NCI-H748 treated with DMSO at 0.1 percent for 48 hours (cell line): ENCODE data around the gene TNP2.

Source experiments
- DNase-seq: peaks from one replicate; lab custom pipeline; 2025; lab: John Stamatoyannopoulos, UW

The TNP2 gene

DNA sequence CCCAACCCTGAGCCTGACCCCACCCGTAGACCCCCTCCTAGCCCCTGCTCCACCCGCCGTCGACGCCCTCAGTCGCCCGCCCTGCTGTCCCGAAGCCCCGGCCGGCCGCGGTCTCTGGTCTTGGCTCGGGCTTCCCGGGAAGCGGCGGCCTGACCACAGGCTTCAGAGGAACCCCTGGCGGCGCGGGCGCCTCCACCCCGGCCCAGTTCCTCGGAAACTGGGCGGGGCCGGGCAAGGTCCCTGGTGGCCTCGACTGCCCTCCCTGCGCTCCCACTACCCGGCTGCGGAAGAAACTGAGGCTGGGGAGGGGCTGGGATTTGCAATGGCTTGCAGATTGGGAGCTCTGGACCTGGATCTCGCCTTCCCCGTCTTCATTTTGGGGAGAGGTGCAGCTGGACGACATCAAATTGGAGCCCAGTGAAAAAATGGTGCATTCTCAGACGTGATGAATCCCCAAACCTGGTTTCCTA lies 12.4 kb downstream of the TNP2 start:
- no peak for DNase-seq

DNA sequence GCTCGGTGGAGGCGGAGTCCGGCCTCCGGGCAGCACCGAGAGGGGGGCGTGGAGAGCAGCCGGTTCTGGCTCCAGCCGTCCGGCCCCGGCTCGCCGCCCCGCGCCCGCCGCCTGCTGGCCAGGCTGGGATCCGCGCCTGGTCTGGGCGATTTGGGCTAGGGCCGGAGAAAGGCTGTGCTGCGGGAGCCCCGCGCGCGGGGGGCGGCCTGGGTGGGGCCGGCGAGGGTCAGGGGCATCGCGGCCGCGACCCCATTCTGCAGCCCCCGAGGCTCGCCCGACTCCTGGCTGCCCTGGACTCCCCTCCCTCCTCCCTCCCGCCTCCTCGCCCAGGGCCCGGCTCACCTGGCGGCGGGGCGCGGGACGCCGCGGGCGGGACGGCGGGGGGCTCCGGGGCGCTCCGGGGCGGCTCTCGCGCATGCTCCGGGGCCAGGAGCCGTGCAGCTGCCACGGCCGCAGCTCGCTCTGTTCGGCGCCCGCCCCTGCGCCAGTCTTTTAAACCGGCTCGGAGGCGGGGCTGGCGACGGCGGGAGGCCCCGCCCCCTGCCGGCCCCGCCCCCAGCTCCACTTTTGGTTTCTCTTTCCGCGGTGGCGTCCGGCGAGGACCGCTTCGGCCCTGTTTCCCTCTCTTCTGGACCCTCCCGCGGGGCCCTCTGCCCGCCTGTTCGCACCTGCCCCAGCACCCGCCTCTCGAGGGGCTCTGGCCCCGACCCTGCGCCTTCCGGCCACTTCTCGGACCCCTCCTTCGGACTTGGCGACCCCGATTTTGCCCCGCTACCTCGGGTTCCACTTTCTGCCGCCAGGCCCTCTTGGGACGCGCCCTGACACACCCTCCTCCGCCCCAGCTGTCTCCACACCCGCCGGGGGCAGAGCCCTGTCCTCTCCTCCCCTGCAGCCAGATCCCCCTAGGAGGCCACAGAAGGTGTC lies 13.1 kb downstream of the TNP2 start, which contains the start of gene SOCS1:
TSS of gene SOCS1 (minus strand) at position 468 of the 924 bp plus-strand sequence. CDS start 726 bp downstream, outside the sequence.
- peak; percentile 43 for DNase-seq

DNA sequence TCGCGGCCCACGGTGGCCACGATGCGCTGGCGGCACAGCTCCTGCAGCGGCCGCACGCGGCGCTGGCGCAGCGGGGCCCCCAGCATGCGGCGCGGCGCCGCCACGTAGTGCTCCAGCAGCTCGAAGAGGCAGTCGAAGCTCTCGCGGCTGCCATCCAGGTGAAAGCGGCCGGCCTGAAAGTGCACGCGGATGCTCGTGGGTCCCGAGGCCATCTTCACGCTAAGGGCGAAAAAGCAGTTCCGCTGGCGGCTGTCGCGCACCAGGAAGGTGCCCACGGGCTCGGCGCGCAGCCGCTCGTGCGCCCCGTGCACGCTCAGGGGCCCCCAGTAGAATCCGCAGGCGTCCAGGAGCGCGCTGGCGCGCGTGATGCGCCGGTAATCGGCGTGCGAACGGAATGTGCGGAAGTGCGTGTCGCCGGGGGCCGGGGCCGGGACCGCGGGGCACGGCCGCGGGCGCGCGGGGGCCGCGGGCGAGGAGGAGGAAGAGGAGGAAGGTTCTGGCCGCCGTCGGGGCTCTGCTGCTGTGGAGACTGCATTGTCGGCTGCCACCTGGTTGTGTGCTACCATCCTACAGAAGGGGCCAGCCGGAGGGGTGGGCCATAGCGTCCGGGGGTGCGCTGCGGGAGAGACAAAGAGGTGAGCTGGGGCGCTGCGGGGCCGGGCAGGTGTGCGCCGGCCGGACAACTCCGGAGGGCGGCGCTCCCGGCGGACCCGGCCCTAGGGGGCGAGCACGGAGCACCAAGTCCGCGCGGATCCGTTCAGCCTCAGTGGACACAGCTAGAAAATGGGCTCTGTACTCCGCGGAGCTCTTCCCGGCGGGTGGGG lies 14.0 kb downstream of the TNP2 start:
- peak; percentile 36 for DNase-seq

DNA sequence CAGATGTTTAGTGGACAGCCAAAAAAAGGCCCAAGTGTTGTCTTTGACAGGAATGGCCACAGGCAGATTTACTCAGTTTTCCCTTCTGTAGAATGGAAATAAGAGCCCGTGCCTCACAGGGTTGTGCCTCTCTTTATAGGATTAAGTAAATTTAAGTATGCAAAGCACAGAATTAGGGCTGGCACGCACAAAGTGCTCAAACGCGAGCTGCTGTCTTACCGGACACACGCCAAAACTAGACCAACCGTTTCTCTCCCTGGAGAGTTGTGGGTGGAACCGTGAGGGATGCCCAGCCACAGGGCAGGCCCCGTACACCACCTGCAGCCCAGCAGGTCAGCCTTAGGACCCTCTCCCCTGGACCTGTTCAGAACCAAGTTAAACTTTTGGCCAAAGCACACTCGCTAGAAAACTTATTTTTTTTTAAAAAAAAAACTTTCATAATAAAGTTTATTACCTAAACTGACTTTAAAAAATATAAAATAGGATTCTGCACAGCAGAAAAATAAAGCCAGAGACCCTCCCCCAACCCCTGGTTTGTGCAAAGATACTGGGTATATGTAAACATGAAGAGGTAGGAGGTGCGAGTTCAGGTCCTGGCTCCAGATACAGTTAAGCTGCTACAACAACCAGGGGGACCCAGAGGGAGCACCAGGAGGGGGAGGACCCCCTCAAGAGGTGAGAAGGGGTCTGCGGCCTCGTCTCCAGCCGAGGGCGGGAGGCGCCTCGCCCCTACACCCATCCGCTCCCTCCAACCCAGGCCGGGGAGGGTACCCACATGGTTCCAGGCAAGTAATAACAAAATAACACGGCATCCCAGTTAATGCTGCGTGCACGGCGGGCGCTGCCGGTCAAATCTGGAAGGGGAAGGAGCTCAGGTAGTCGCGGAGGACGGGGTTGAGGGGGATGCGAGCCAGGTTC lies 14.9 kb downstream of the TNP2 start:
- DNase-seq: no peak

DNA sequence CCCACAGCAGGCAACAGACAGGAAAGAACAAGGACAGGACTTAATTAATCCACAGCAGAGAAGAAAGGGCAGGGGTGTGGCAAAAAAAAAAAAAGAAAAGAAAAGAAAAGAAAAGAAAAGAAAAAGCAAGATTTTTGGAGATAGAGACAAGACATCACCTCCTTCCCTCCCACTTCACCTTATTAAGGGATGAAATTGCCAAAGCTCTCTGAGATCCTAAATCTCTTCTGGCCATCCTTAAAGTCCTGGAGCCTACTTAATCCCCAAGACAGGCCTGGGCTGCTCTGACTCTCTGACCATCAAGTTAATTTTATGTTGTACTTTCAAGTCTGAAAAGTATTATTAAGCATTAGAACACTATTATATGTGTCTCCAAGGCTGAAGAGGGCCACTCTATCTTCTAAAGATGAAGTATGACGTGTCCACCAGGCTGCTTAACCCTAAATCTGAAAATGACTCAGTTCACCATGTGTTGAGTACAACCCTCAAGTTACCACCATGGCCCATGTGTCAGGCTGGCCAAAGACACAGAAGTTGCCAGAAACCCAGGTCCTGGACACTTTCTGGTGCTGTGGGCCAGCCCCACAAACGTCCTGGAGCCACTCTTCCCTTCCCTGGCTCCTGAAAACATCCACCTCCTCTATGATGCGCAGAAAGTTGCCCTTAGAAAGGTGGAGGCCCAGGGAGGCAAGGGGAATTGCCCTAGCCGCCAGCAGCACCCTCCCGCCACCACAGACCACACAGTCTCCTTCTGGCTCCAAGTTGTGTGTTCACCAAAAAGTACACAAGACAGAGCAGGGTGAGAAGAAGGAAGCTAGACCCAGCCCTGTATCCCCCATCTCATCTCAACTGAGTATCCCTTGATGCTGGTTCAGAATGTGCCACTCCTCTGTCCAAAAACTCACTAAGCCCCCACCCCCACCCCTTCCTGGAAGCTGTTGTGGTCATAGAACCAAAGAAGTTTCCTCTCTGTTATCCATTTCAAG lies 15.8 kb downstream of the TNP2 start:
- DNase-seq: no peak

DNA sequence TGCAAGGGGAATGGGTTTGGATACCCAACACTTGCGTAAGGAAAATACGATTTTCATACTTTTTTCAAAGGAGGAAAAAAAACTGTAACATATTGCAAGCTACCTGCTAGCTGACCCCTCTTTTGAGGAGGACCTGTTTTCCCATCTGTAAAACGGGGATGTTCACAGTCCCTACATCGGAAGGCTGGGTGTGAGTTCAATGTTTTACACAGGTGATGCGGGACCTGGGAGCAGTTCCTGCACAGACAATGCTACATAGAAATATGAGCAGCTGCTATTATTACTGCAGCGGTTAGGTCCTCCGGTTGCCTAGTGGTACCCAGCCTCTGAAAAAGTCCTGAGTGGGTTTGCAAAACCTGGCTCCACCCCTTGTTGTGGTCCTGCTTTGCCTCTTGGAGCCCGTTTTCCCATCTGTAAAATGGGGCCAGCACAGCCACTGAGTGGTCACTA lies 16.6 kb downstream of the TNP2 start:
- DNase-seq: no peak

DNA sequence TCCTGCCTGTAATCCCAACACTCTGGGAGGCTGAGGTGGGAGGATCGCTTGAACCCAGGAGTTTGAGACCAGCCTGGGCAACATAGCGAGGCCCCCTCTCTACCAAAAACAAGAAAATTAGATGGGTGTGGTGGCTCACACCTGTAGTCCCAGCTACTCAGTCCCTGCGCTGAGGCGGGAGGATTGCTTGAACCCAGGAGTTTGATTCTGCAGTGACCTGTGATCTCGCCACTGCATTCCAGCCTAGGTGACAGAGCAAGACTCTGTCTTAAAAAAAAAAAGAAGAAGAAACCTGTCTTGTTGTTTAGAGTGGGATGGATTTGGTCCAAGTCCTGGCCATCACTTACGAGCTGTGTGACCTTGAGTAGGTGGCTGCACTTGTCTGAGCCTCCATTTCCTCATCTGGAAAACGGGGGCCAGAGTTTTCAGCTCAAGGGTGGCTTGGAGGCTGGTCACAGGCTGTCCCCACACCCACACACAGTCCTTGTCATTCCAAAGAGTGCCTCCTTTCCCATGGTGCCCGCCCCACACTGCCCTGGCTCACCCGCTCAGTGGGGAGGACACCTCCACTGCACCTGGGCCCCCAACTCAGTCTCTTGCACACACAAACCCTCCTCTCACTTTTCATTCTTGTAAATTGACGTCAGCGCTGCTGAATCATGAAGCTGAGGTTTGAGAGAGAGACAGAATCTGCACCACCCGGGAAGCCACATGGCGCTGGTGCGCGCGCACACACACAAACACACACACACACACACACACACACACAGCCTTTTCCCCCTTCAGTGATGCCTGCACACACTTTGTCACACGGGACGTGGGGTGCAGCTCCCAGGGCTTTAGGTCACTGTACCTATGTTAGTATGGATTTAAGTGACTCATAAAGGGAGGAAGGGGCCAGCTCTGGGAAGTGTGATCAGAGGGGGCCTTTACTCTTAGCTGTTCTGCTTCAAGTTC lies 17.3 kb downstream of the TNP2 start:
- no peak for DNase-seq

DNA sequence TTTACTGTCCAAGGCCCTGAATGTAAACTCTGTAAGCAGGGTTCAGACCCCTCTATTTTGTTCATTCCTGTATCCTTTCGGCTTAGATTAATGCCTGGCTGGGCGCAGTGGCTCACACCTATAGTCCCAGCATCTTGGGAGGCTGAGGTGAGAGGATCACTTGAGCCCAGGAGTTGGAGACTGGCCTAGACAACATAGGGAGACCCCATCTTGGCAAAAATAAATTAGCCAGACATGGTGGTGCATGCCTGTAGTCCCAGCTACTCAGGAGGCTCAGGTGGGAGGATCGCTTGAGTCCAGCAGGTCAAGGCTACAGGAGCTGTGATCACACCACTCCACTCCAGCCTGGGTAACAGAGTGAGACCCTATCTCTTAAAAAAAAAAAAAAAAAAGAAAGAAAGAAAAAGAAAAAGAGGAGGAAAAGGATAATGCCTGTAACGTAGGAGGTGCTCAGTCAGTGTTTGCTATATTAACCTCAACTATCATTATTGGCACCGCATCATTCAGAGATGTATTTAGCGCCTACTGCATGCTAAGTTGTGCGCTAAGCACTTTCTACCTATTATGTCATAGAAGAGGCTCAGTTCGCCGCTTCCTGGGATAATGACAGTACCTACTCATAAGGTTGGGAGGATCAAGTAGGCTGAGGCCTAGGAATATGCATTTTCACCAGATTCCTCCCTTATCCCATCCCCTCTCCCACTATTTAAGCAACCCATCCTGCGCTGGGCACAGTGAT lies 18.2 kb downstream of the TNP2 start:
- DNase-seq: no peak

DNA sequence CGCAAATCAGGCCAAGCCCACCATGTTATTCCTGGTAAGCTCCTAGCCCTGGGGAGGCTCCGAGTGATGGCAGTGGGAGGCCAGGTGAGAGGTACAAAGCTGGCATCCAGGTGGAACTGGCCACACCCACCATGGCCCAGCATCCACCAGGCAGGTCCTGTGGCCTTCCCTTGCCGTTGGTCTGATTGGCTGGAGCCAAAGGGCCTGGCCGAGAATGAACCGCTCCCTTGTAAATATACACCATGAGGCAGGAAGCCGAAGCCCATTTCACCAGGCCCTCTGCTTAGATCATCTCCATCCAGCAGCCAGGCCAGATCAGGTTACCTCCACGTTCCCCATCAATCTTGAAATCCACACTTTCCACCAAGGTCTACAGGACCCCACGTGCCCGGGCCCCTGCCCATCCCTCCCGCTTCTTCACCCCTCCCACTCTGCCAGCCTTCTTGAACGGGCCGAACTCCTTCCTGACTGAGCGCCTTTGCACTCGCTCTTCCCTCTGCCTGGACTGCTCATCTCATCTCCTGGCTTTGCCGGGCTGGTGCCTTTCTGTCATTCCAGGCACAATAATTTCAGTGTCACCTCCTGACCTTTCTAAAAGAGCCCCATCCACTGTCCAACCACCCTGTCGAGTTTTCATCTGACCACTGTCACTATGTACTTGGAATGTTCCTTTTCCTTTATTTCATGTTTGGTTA lies 18.9 kb downstream of the TNP2 start:
- DNase-seq: no peak

DNA sequence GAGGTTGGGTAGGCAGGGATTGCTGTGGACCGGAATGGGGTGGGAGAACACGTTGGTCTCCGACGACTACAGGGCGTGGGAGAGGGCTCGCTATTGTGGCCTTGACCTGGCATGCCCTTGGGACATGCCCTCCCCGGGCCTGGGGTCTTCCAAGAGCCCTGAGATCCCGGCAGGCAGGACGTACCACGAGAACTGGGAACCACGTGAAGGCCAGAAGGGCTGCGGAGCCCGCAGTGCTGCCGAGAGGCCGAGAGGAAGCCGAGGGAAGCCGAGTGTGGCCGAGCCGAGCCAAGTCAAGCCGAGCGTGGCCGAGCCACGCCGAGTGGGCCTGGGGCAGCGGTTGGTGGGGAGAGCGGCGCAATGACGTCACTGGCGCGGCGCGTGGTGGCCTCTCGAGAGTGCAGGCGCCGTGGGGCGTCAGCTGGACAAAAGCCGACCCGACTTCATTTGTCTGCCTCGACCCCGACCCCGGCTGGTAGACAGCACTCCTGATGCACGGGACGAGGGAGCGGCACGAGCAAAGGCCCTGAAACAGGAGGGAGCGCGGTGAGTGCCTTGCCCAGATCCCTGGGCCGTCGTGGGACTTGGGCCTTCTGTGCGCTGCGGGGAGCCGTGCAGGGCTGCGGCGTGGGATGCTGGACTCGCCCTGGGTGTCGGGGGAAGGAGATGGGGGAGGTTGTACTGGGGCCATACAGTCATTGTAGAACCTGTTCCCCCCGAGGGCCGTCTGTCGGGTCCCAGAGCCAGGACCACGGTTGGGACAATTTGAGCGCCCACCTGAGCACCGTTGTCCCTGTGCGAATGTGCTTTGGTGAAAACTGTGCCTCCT lies 19.7 kb downstream of the TNP2 start:
- DNase-seq: no peak

DNA sequence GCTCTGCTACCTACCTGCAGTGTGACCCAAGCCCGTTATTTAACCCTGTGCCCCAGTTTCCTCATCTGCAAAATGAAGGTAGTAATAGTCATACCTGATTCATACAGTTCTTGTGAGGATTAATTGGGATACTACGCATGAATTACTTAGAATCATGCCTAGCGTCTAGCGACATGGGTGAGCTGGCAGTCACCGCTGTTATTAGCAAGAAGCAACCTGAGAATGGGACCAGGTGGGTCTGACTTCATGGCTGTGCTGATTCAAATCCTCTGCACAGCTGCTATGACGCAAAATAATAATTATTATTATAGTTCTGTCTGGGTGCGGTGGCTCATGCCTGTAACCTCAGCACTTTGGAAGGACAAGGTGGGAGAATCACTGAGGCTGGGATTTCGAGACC lies 21.0 kb downstream of the TNP2 start:
- no peak for DNase-seq

DNA sequence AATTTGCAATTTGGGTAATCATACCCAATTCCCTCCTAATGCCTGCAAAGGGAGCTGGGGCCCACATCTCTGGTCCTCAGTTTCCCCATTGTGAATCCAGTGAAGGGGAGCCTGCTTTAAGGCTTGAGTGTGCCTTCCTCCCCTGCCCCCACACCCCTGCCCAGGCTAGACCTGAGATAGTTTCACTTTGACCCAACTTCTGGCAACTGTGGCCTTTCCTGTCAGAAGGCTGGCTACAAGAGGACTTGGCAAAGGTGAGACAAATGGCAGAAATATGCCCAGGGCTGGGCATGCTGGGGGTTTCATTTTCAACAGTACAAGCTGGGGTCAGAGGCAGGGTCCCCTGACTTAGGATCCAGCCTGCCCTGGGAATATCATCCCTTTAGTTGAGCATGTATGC lies 23.1 kb downstream of the TNP2 start:
- no peak for DNase-seq

DNA sequence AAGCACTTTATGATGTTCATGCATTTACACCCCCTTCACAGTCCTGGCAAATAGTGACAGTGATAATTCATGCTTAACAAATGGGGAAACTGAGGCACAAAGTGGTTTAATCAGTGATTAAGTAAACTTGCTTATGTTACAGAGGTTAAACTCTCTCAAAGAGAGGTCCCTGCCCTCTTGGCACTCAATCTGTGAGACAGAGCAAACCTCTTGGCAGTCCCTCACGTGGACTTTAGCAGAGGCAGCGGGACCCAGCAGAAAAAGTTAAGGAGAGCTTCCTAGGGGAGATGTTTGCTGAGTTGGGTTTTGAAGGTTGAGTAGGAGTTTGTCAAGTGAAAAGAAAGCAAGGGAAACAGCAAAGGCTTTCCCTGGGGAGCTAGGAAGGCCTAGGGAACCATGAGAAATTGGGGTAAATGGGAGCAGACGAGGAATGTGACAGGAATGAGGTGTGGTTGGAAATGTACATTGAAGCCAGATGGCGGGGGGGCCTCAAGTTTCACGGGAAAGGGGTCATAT lies 23.8 kb downstream of the TNP2 start:
- DNase-seq: no peak

DNA sequence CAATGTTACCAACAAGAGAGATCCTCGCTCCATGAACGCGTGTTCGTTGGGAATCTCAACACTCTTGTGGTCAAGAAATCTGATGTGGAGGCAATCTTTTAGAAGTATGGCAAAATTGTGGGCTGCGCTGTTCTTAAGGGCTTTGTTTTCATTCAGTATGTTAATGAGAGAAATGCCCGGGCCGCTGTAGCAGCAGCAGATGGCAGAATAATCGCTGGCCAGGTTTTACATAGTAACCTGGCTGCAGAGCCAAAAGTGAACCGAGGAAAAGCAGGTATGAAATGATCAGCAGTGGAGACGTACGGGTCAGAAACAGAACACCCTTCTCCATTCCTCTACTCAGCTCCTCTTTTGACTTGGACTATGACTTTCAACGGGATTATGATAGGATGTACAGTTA lies 26.5 kb downstream of the TNP2 start:
- DNase-seq: no peak

DNA sequence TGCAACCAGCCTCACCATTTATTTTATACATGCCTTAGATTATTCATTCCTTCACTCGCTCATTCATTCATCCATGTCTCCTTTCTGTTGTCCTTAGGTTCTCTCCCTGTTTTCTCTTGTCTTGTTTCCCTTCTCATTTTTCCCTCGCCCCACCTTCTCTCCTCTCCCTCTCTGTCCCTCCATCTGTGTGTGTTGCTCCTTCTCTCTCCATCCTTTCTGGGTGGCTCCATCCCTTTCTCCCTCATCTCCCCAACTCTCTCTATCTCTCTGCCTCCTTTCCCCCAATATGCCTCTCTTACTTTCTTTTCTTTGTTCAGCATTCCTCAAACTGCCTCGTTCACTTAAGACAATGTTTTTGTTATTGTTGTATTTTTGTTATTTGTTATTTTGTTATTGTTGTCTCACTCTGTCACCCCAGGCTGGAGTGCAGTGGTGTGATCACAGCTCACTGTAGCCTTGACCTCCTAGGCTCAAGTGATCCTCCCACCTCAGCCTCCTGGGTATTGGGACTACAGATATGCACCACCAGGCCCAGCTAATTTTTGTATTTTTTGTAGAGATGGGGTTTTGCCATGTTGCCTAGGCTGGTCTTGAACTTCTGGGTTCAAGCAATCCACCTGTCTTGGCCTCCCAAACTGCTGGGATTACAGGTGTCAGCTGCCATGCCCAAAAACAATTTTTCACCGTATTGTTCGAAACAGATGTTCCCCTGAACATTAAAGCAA lies 27.5 kb downstream of the TNP2 start:
- DNase-seq: no peak
